ENCODE data around the gene NOA1.

GRCh38 chr4:56972809-56973208 is 4.6 kb downstream of the NOA1 start:
- no peak for TF ChIP-seq POLR2A (IDR thresholded peaks at IDR 0.05)
- TF ChIP-seq CTCF (IDR thresholded peaks at IDR 0.05 in 4 of 5, conservative IDR thresholded peaks at IDR 0.05 in 1 of 5) = no peak
